ENCODE data around the gene LCN12. TPM values are rescaled to one million over a fixed set of nuclear protein-coding genes. Genes with fewer than 3 reads are reported as not detected.

Gene LCN12
- total RNA-seq, 1 donor from 2014 or later, result 16.2 TPM

GRCh38 chr9:136972335-136972734 is 20.3 kb downstream of the LCN12 start:
- no peak for DNase-seq (ENCODE audit: low spot score, unreplicated experiment)
- Mint-ChIP-seq H3K9me3 (ENCODE audit: low read depth) (no peaks in the 10 kb centered on the region), H3K36me3 (ENCODE audit: insufficient read depth) (no peaks in the 10 kb centered on the region), H3K4me3 (ENCODE audit: low read depth) (no peak overlapping the region), H3K27ac (no peak overlapping the region), H3K4me1 (ENCODE audit: low read depth) (no peaks in the 10 kb centered on the region), H3K27me3 (peaks cover 12% of the 10 kb centered on the region)
- no peak for TF ChIP-seq CTCF (IDR thresholded peaks at IDR 0.05; ENCODE audit: unreplicated experiment)

DNA sequence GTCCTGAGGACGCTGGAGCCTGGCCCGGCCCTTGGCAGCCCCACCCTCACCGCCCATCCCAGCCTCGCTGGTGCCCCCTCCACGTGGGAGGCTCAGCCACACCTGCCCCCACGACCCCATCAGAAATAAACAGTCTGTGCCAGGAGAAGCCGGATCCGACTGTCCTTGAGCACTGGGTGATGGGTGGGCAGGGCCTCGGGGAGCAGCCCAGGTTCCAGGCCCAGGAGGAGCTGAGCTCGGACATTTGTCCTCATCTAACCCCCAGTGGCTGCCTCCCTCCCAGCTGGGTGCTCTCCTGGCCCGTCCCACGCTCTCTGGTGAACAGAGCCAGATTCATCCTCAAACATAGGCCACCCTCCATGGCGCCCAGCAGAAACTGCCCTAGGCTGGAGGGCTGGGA is 20.7 kb downstream of the LCN12 start:
- H3K36me3 Mint-ChIP-seq (ENCODE audit: insufficient read depth), result no peaks in the 10 kb centered on the region
- H3K27me3 Mint-ChIP-seq, result peaks cover 15% of the 10 kb centered on the region
- H3K4me3 Mint-ChIP-seq (ENCODE audit: low read depth), result no peak overlapping the region
- H3K27ac Mint-ChIP-seq, result no peak overlapping the region
- DNase-seq (ENCODE audit: low spot score, unreplicated experiment), result no peak
- H3K9me3 Mint-ChIP-seq (ENCODE audit: low read depth), result no peaks in the 10 kb centered on the region
- TF ChIP-seq CTCF (IDR thresholded peaks at IDR 0.05; ENCODE audit: unreplicated experiment), result no peak
- no peaks in the 10 kb centered on the region for H3K4me1 Mint-ChIP-seq (ENCODE audit: low read depth)

DNA sequence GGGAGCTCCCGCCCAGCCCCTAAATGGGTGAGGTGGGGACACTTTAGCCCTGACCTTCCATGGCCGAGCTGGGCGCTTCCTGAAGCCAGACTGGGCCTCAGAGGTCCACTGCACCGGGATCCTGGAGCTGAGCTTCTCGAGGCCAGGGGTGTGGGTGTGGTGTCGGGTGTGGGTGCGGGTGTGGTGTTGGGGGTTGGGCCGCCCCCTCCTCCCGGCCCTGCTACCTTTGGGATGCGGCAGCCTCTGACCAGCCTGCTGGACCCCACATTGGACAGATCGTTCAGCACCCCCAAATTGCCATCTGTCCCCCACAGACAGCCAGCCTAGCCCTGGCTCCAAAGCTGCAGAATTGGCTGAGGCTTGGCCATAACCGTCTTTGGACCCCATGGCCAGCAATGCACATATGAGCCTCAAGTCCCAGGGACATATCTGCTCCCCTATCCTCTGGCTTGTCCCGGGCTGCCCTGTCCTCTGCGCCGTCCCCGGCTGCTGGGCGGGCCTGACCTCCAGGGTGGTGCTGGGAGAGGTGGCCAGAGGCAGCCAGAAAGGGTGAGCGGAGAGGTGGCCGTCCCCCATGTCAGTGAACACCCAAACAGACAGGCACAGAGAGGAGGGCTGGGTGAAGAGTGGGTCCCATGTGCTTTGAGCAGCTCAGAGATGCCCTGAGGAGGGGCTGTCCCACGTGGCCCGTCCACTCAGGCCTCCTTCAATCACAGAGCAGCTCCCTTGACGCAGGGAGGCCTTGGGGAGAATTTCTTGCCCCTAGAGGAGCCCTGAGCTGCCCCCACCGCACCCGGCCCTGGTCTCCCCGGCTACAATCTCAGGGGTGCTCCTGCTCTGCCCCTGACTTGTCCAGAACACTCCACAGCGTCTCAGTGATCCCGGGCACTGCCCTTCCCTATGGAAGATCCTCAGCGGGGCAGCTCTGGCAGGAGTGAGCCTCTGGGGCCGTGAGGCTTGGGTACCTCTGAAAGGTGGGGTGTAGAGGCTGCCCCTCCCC is 21.8 kb downstream of the LCN12 start:
- Mint-ChIP-seq H3K4me3 (ENCODE audit: low read depth) (no peak overlapping the region), H3K9me3 (ENCODE audit: low read depth) (no peaks in the 10 kb centered on the region), H3K4me1 (ENCODE audit: low read depth) (no peaks in the 10 kb centered on the region), H3K27me3 (peaks cover 15% of the 10 kb centered on the region), H3K27ac (no peak overlapping the region), H3K36me3 (ENCODE audit: insufficient read depth) (no peaks in the 10 kb centered on the region)
- no peak for DNase-seq (ENCODE audit: low spot score, unreplicated experiment)
- TF ChIP-seq CTCF (IDR thresholded peaks at IDR 0.05; ENCODE audit: unreplicated experiment), result no peak

DNA sequence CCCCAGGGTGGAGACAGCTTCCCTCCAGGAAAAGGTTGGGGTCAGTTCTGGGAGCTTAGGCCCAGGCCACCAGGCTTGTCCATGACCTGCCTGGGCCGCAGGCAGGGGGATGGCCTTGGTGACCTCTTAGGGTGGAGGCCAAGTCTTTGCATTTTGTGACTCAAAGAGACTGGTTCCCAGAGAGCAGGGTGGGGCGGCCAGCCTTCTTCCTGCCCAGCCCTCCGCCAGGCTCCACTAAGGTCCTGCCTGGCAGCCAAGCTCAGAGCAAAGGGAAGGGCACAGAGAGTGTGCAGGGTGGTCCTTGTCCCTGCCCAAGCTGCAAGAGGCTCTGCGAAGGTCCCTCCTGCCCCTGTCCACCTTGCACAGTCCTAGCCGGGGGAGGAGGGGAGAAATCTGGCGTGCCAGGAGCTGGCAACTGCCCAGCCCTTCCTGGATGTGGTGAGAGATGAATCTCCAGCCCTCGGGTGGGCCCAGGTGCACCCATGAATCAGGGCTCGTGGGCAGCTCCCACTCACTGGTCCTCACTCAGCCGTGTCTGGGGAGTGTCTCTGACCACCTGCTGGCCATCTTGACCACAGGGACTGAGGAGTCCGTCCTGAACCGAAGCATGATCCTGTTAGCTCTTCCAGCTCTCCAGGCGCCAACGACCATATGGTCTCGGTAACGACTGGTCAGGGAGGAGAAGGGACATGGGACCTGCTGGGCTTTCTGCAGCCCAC is 22.9 kb downstream of the LCN12 start:
- H3K36me3 Mint-ChIP-seq (ENCODE audit: insufficient read depth), result no peaks in the 10 kb centered on the region
- H3K27me3 Mint-ChIP-seq, result peaks cover 15% of the 10 kb centered on the region
- no peak for TF ChIP-seq CTCF (IDR thresholded peaks at IDR 0.05; ENCODE audit: unreplicated experiment)
- no peak for DNase-seq (ENCODE audit: low spot score, unreplicated experiment)
- H3K4me1 Mint-ChIP-seq (ENCODE audit: low read depth), result no peaks in the 10 kb centered on the region
- no peak overlapping the region for H3K4me3 Mint-ChIP-seq (ENCODE audit: low read depth)
- H3K9me3 Mint-ChIP-seq (ENCODE audit: low read depth), result no peaks in the 10 kb centered on the region
- no peak overlapping the region for H3K27ac Mint-ChIP-seq

DNA sequence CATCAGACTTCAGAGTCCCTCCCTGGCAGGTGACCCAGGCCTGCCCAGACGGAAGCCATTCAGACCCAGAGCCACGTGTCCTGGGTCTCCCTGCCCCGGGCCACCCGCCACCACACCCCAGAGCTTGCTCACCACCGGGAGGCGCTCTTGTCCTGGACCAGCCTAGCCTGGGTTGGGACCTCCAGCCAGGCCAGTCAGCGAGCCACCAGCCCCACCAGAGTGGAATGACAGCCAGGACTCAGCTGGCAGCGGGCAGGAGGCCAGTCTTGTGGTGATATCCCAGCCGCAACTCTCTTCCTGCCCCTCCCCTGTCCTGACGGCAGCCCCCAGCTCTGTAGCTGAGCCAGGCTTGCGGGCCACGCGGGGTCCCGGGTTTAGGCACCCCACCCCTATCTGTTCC is 23.6 kb downstream of the LCN12 start:
- Mint-ChIP-seq H3K36me3 (ENCODE audit: insufficient read depth) (no peaks in the 10 kb centered on the region), H3K27me3 (peaks cover 17% of the 10 kb centered on the region), H3K4me3 (ENCODE audit: low read depth) (no peak overlapping the region), H3K27ac (no peak overlapping the region), H3K4me1 (ENCODE audit: low read depth) (no peaks in the 10 kb centered on the region), H3K9me3 (ENCODE audit: low read depth) (no peaks in the 10 kb centered on the region)
- no peak for DNase-seq (ENCODE audit: low spot score, unreplicated experiment)
- peak; percentile 8 for TF ChIP-seq CTCF (IDR thresholded peaks at IDR 0.05; ENCODE audit: unreplicated experiment)

All from progenitor cell of endocrine pancreas (in vitro differentiated cells).